Endometrial microvascular endothelial cells (primary cell): ENCODE results near the gene DACT3. TPM values are rescaled to one million over a fixed set of nuclear protein-coding genes. Genes with fewer than 3 reads are reported as not detected.

Source experiments
- in situ Hi-C: cut with HindIII; loops from 2 replicates; pipeline ENCODE4 v1.10.0; 2017; ENCODE audit warnings: low sequenced_read_pairs, low pct_unique_long_range_greater_than_20kb; ENCODE audit errors: inconsistent ontology term
- total RNA-seq: library from RNA; depleted of rRNA; stranded (reverse); fragments of >200 nt; gene quantifications from one replicate; pipeline ENCODE4 v1.2.3, GENCODE V29; 2015; ENCODE audit errors: inconsistent ontology term

Gene DACT3
- total RNA-seq, 1 donor from 2014 or later, result 0.19 TPM

- in situ Hi-C loops, result no loop called here
These were observed 56.1 kb downstream of the DACT3 start for GRCh38 chr19:46604781-46605355.

- in situ Hi-C loops, result no loop called here
These were observed 57.2 kb downstream of the DACT3 start for GRCh38 chr19:46603752-46604231.

GRCh38 chr19:46603195-46603637 lies 57.8 kb downstream of the DACT3 start:
- in situ Hi-C loops, result no loop called here

- in situ Hi-C loops, result no loop called here
These were observed 58.4 kb downstream of the DACT3 start for GRCh38 chr19:46602392-46603194.

- in situ Hi-C loops, result no loop called here
These were observed 59.4 kb downstream of the DACT3 start, which contains the start of gene CALM3 for GRCh38 chr19:46601318-46602224. Gene CALM3, plus strand, starts transcription at chr19:46601330. Its CDS starts 105 bp downstream, at chr19:46601435.

GRCh38 chr19:46600384-46601317 lies 60.3 kb downstream of the DACT3 start:
- in situ Hi-C loops, result no loop called here

- in situ Hi-C loops, result no loop called here
These were observed 61.1 kb downstream of the DACT3 start for GRCh38 chr19:46599716-46600373.

GRCh38 chr19:46598372-46598917 lies 62.5 kb downstream of the DACT3 start:
- in situ Hi-C loops, result no loop called here

Other genes with a start within 250 kb of the DACT3 start
- 0.09 TPM for gene CCDC8, start 247.6 kb downstream of the DACT3 start, total RNA-seq
- not detected for gene PNMA8C, start 232.2 kb downstream of the DACT3 start, total RNA-seq
- not detected for gene PNMA8A, start 189.6 kb downstream of the DACT3 start, total RNA-seq
- gene PNMA8B, start 165.3 kb downstream of the DACT3 start, total RNA-seq, result not detected
- 277 TPM for gene CALM3, start 59.9 kb downstream of the DACT3 start, total RNA-seq
- 0.46 TPM for gene PTGIR, start 36.1 kb downstream of the DACT3 start, total RNA-seq
- not detected for gene GNG8, start 25.0 kb downstream of the DACT3 start, total RNA-seq
- 30.9 TPM for gene PRKD2, start 55.9 kb upstream of the DACT3 start, total RNA-seq
- gene FKRP, start 84.9 kb upstream of the DACT3 start, total RNA-seq, result 18.6 TPM
- gene STRN4, start 85.3 kb upstream of the DACT3 start, total RNA-seq, result 95.9 TPM
- gene SLC1A5, start 127.4 kb upstream of the DACT3 start, total RNA-seq, result 138 TPM
- gene AP2S1, start 189.7 kb upstream of the DACT3 start, total RNA-seq, result 287 TPM
- gene ARHGAP35, start 199.8 kb upstream of the DACT3 start, total RNA-seq, result 24.3 TPM